ENCODE measurements around the gene PRDX5.

GRCh38 chr11:64327993-64328392, 10.1 kb downstream of the PRDX5 start:
- TF ChIP-seq CTCF (conservative IDR thresholded peaks at IDR 0.05; ENCODE audit: low read depth in 2 of 2) (no peak), POLR2AphosphoS5 (IDR thresholded peaks at IDR 0.05; ENCODE audit: low read depth) (no peak), CREB1 (CRISPR knock-in tag; IDR thresholded peaks at IDR 0.05; ENCODE audit: low read depth) (no peak), EZH2phosphoT487 (IDR thresholded peaks at IDR 0.05; ENCODE audit: unreplicated experiment) (no peak), EZH2 (IDR thresholded peaks at IDR 0.05; ENCODE audit: low read depth, unreplicated experiment) (no peak), REST (IDR thresholded peaks at IDR 0.05; ENCODE audit: unreplicated experiment) (no peak), JUNB (IDR thresholded peaks at IDR 0.05; ENCODE audit: unreplicated experiment) (no peak), STAT1 (IDR thresholded peaks at IDR 0.05; ENCODE audit: unreplicated experiment) (no peak), ZNF114 (CRISPR knock-in tag; IDR thresholded peaks at IDR 0.05) (no peak), ETS1 (IDR thresholded peaks at IDR 0.05) (no peak)
